Activated CD4-positive, alpha-beta T cell treated with anti-CD3 and anti-CD28 coated beads for 1 hour (primary cell): ENCODE data around the gene SORL1.
"Not testable (repeated sequence)": the region's sequence is repeated elsewhere in the genome, so short reads cannot be mapped to it uniquely, and the experiment has no call there.

Experiments
- DNase-seq: peaks from one replicate; pipeline ENCODE4 v3.0.0-alpha.2; 2020

SORL1 gene

GRCh38 chr11:121595717-121596161 lies 143.6 kb downstream of the SORL1 start:
- no peak for DNase-seq

GRCh38 chr11:121596195-121597155 lies 144.4 kb downstream of the SORL1 start:
- no peak for DNase-seq

- DNase-seq = no peak
These were observed 151.2 kb downstream of the SORL1 start for GRCh38 chr11:121603316-121603715.

- DNase-seq = no peak
These were observed 152.0 kb downstream of the SORL1 start for GRCh38 chr11:121604152-121604551.

GRCh38 chr11:121606354-121606753 lies 154.2 kb downstream of the SORL1 start:
- DNase-seq = no peak

- no peak for DNase-seq
These were observed 155.2 kb downstream of the SORL1 start for GRCh38 chr11:121607341-121607740.

- DNase-seq = no peak
These were observed 156.5 kb downstream of the SORL1 start for GRCh38 chr11:121608545-121609098.

GRCh38 chr11:121610706-121611105 lies 158.6 kb downstream of the SORL1 start:
- no peak for DNase-seq

GRCh38 chr11:121611242-121611641 lies 159.1 kb downstream of the SORL1 start:
- DNase-seq = no peak

- no peak for DNase-seq
These were observed 161.6 kb downstream of the SORL1 start for GRCh38 chr11:121613724-121614123.

GRCh38 chr11:121614636-121615240 lies 162.6 kb downstream of the SORL1 start:
- no peak for DNase-seq

GRCh38 chr11:121615501-121615900 lies 163.4 kb downstream of the SORL1 start:
- no peak for DNase-seq

- no peak for DNase-seq
These were observed 166.4 kb downstream of the SORL1 start for GRCh38 chr11:121618516-121618915.

- DNase-seq = no peak
These were observed 173.8 kb downstream of the SORL1 start for GRCh38 chr11:121625777-121626506.

- no peak for DNase-seq
These were observed 174.4 kb downstream of the SORL1 start for GRCh38 chr11:121626507-121626875.

GRCh38 chr11:121626980-121627379 lies 174.9 kb downstream of the SORL1 start:
- DNase-seq = no peak

- DNase-seq = no peak
These were observed 177.9 kb downstream of the SORL1 start for GRCh38 chr11:121630041-121630440.

- no peak for DNase-seq
These were observed 179.3 kb downstream of the SORL1 start for GRCh38 chr11:121631456-121631855.

- no peak for DNase-seq
These were observed 182.2 kb downstream of the SORL1 start for GRCh38 chr11:121634273-121634672.

- no peak for DNase-seq
These were observed 182.8 kb downstream of the SORL1 start for GRCh38 chr11:121634889-121635288.

GRCh38 chr11:121636081-121636799 lies 184.1 kb downstream of the SORL1 start:
- DNase-seq = no peak

- DNase-seq = no peak
These were observed 184.7 kb downstream of the SORL1 start for GRCh38 chr11:121636800-121637176.

- not testable (repeated sequence) for DNase-seq
These were observed 185.5 kb downstream of the SORL1 start for GRCh38 chr11:121637587-121637986.
